T follicular helper cell (primary cell): ENCODE results near the gene SHANK1.
"Not testable (repeated sequence)": the region's sequence is repeated elsewhere in the genome, so short reads cannot be mapped to it uniquely, and the experiment has no call there.

ENCODE experiments used
- DNase-seq: peaks from one replicate; pipeline ENCODE4 v3.0.0-alpha.2; 2020; ENCODE audit warnings: low read depth
- total RNA-seq, 2 experiments: gene quantifications; one replicate each; lab custom pipeline; 2026; lab: John Stamatoyannopoulos, UW

SHANK1 gene
- total RNA-seq = 0 to 0.12 reads per million in 2 experiments

DNA sequence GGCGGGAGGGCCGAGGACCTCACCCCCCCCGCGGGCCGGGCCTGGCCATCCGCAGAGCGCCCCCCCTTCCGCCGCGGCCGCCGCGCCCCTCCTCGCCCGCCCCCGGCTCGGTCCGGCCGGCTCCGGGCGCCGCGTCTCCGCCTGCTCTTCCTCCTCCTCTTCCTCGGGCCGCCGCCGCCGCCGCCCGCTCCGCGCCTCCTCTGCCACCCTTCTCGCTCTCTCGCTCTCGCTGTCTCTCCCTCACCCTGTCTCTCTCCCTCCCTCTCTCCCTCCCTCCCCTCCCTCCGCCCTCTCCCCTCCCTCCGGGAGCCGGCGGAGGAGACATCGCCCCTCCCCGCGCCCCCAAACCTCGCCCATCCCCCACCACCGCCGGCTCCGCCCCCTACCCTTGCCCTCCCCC is at the start of gene SHANK1:
TSS of gene SHANK1 (minus strand) at position 237 of the 400 bp plus-strand sequence. CDS start 2,883 bp downstream, outside the sequence.
- DNase-seq = no peak

DNA sequence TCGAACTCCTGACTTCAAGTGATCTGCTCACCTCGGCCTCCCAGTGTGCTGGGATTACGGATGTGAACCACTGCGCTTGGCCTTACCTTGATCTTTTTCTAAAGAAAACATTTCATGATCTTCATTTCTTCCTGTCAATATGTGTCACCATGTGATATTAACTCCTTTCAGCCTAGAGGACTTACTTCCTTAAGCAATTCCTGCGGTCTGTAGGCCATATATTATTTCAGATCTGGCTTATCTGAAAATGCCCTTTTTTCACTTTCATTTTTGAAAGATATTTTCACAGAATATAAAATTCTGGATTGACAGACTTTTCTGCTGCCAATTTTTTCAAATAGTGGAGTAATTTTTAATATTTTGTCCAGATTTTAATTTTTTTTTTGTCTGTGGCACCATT is 48.7 kb upstream of the SHANK1 start:
- no peak for DNase-seq

DNA sequence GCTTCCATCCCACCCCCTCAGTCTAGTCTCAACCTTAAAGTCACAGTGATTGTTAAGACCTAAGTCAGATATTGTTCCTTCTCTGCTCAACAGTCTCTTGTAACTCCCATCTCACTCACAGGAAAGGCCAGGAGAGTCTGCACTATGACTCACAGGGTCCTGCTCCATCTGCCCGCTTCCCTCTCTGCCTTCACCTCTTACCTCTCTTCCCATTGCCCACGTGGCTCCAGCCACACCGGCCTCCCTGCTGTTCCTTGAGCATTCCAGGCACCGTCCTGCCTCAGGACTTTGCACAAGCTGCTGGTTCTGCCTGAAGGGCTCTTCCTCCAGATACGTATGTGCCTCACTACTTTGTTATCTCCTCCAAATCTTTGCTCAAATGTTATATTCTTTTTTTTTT is 47.7 kb upstream of the SHANK1 start:
- DNase-seq = not testable (repeated sequence)

DNA sequence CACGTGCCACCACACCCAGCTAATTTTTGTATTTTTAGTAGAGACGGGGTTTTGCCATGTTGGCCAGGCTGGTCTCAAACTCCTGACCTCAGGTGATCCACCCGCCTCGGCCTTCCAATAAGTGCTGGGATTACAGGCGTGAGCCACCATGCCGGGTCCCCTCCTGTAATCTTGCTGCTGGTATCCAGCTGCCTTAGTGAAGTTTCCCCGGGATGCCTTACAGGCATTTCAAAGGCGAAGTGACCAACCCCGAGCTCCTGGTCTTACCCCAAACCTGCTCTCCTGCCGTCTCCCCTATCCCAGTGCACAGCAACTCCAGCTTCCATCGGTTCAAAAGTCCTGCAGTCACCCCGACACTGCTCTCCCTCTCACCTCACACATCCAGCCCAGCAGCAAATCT is 47.1 kb upstream of the SHANK1 start:
- not testable (repeated sequence) for DNase-seq

DNA sequence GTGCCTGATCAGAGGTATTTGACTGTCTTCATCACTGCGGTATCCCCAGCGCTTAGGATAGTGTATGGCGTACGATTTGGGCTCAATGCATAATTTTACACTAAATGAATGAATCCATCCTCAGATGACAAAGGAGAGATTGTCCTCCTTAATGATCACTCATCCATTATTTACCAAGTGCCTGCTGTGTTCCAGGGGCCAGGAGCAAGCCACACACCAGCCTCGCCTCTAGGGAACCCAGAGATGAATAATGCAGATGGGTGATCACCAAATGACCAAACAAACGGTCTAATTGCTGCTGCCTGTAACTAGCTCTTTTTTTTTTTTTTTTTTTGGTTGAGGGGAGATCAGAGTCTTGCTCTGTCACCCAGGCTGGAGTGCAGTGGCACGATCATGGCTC is 44.8 kb upstream of the SHANK1 start:
- no peak for DNase-seq

DNA sequence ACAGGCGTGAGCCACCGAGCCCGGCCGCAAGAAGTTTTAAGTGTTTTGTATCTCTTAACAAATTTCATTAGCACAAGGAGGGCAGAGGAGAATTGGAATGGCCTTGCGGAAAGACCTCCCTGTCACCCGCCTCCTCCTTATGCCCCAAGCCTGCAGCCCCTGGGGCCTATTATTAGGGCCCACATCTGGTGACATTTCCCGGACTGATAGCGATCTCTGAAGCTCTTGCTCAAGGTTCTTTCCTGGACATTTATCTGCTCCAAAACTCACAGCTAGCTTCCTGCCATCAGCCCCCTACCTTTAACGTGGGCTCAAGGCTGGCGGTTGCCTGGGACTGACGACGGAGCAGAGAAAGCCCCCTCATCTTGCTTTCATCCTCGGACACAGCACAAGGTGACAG is 43.9 kb upstream of the SHANK1 start:
- not testable (repeated sequence) for DNase-seq

DNA sequence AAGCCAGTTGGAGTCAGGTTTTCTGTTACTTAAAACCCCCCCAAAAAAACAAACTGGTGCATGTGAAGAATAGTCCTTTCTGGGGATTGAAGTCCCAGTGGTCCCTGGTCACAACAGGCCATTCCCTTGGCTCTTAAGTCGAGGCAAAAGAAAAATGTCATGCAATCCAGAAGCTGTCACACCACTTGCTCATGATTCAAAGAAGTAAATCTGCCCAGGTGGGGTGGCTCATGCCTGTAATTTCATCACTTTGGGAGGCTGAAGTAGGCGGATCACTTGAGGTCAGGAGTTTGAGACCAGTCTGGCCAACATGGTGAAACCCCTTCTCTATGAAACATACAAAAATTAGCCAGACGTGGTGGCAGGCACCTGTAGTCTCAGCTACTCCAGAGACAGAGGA is 41.9 kb upstream of the SHANK1 start:
- DNase-seq = not testable (repeated sequence)

DNA sequence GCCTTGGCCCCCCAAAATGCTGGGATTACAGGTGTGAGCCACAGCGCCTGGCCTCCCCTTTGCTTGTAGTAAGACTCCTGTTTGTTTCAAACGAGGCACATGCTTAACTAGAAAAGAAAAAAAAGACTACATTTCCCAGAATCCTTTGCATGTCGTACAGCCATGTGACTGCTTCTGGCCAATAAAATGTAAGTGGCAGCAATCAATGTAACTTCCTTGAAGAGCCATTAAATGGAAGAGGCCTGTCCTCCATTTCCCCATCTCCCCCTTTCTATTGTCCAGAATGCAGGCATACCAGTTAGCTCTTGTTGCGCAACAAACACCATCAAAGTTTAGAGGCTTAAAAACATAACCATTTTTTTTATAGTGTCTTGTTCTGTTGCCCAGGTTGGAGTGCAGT is 40.3 kb upstream of the SHANK1 start:
- no peak for DNase-seq

DNA sequence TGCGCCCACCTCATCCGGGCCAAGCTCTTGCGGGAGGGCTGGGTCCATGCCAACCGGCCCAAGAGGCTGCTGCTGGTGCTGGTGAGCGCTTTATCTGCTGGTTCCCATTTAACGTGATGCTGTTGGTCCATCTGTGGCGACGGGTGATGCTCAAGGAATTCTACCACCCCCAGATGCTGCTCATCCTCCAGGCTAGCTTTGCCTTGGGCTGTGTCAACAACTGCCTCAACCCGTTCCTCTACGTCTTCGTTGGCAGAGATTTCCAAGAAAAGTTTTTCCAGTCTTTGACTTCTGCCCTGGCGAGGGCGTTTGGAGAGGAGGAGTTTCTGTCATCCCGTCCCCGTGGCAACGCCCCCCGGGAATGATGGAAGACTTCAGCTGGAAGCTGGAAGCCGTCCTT is 39.5 kb upstream of the SHANK1 start:
- not testable (repeated sequence) for DNase-seq

DNA sequence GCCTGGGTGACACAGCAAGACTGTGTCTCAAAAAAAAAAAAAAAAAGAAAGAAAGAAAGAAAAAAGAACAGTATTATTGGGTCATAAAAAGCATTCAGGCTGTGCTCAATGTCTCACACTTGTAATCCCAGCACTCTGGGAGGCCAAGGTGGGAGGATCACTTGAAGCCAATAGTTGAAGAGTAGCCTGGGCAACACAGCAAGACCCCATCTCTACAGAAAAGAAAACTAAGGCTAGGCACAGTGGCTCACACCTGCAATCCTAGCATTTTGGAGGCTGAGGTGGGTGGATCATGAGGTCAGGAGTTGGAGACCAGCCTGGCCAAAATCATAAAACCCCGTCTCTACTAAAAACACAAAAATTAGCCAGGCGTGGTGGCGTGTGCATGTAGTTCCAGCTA is 38.0 kb upstream of the SHANK1 start:
- DNase-seq = not testable (repeated sequence)

DNA sequence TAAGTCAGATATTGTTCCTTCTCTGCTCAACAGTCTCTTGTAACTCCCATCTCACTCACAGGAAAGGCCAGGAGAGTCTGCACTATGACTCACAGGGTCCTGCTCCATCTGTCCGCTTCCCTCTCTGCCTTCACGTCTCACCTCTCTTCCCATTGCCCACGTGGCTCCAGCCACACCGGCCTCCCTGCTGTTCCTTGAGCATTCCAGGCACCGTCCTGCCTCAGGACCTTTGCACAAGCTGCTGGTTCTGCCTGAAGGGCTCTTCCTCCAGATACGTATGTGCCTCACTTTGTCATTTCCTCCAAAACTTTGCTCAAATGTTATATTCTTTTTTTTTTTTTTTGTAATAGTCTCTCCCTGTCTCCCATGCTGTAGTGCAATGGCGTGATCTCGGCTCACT is 36.6 kb upstream of the SHANK1 start:
- DNase-seq = not testable (repeated sequence)

DNA sequence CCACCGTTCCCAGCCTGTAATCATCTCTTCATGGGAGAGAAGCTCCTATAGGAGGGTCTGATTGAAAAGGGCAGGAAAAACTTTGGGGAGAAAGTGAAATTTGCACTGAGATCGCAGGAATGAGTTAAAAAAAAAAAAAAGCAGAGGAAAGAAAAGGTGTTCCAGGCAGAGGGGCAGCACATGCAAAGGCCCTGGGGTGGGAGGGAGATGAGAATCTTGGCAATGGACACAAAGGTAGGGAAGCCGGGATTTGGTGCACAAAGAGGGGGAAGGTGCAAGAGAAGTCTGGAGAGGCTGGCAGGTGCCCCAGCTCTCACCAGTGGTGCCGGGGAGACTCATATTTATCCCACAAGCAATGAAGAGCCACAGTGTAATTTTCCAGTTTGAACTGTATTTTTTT is 34.3 kb upstream of the SHANK1 start:
- DNase-seq = no peak

DNA sequence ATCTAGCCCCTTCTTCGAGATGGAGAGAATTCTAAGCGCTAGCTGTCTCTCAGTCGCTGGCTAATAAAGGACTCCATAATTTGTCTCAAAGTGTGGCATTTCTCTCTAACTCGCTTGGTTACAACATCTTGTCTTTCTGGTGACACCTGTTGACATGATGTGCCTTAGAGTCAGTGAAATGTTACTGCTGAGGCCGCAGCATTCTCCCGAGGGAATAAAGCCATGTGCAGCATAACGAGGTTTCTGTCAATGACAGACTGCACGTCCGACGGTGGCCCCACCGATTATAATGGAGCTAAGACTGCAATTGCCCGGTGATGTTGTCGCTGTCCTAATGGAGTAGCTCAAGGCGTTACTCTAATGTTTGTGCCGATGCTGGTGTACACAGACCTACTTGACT is 30.4 kb upstream of the SHANK1 start:
- DNase-seq = no peak

DNA sequence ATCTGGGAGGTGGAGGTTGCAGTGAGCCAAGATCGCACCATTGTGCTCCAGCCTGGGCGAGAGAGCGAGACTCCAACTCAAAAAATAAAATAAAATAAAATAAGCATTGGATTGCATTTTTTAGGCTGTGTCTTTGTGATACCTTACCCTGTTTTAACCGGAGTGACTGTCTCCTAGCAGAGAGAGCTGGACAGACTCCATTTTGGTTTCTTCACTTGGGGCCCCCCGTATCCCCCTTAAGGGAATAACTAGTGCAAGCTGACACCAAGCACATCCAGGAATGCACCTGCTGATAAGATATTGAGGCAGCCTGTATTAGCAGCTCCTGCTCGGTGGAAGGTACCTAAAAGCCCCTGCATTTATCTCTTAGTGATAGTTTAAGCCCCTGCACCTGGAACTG is 29.9 kb upstream of the SHANK1 start:
- DNase-seq = no peak

DNA sequence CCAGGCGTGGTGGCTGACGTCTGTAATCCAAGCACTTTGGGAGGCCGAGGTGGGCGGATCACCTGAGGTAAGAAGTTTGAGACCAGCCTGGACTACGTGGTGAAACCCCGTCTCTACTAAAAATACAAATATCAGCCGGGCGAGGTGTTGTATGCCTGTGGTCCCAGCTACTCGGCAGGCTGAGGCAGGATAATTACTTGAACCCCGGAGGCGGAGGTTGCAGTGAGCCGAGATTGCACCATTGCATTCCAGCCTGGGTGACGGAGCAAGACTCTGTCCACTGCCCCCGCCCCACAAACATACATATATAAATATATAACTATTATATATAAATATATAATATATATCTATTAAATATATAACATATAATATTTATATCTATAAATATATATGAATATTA is 27.5 kb upstream of the SHANK1 start:
- DNase-seq = not testable (repeated sequence)

DNA sequence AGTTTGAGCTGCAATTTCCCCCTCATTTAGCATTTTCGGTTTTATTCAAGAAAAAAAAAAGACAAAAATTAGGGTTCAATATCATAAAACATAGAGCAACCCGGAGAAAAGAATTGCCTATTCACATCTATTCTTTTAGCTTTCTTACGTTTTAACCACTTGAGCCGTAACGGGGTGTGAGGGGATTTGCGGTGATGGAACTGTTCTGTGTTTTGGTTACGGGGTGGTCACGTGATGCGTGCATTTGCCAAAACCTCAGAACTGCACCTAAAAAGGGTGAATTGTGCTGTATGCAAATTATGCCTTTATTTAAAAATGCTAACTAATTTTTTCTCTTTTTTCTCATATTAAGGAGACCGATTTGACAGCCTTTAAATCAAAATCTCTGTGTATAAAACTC is 25.6 kb upstream of the SHANK1 start:
- DNase-seq = no peak

DNA sequence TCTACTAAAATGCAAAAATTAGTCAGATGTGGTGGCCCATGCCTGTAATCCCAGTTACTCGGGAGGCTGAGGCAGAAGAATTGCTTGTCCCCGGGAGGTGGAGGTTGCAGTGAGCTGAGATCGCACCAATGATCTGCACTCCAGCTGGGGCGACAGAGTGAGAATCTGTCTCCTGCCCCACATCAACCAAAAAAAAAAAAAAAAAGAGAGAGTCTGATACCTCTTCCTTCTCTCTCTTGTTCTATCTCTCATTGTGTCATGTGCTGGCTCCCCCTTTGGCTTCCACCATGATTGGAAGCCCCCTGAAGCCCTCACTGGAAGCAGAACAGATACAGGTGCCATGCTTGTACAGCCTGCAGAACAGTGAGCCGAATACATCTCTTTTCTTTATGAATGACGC is 23.9 kb upstream of the SHANK1 start:
- no peak for DNase-seq

DNA sequence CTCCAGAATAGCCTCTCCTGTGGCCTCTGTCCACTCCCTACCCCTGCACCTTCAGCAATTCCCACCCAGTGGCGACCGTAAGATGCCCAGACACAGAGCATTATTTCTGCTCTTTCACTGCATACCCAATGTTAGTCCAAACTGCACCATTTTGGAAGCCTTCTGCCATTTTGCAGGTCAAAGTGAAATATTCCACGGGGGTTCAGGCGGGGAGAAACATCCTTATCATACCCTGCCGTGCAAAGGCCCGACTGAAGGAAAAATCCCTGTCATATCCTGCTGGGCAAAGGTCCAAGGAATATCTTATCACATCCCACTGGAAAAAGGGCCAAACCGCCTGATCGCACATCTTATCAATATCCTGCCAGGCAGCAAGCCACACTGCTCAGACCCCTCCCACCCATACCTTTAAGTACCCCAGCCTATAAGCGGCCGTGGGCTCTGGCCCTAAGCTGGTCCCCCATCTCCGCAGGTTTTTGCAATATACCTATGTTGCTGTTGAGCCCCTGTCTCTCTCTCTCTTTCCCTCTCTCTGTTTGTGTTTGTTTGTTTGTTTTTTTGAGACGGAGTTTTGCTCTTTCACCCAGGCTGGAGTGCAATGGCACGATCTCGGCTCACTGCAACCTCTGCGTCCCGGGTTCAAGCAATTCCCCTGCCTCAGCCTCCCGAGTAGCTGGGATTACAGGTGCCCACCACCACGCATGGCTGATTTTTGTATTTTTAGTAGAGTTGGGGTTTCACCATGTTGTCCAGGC is 21.8 kb upstream of the SHANK1 start:
- no peak for DNase-seq

DNA sequence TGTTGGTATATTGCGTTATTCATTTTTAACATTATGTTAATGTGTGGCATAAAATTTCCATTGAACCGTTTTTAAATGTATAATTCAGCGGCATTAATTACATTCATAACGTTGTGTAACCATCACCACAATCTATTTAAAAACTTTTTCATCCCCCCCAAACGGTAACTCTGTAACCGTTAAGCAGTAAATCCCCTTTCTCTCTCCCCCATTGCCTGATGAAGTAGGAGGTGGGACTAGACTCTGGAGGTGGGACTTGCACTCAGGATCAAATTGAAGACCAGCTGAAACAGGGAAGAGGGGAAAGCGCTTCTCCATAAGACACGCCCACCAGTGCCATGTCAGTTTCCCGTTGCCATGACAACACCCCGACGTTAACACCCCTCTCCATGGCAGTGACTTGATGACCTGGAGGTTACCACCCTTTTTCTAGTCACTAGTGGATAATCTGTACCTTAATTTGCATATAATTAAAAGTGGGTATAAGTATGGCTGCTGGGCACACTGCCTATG is 20.4 kb upstream of the SHANK1 start:
- no peak for DNase-seq

DNA sequence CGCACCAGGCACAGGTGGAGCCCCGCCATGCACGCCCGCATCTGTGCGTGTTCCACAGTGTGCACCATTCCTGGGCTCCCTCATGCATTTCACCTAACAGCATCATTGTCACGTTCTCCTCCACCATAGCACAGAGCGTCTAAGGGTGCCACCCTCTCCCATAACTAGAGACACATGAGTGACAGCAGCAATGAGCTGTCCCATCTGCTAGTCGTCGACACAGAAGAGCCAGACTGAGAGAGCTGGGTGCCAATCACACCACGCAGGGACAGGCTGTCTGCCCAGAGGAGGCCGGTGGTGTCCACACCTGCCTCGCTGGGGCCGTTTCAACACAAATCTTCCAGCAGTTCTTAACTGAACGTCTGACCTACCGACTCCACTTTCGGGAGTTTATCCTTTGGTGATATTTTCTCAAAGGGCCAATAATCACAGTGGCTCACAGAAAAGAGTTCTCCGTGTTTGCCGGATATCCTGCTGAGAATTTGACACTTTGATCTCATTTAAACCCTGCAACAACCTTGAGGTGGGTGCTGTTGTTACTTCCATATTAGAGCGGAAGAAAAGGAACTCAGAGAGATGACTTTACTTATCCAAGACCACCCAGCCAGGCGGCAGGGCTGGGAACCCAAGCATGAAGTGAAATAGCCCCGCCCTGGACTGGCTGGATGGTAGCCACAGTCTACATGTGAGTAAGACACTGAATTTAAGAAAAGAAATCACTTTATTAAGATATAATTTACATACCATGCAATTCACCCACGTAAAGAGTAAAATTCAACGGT is 19.7 kb upstream of the SHANK1 start:
- no peak for DNase-seq

DNA sequence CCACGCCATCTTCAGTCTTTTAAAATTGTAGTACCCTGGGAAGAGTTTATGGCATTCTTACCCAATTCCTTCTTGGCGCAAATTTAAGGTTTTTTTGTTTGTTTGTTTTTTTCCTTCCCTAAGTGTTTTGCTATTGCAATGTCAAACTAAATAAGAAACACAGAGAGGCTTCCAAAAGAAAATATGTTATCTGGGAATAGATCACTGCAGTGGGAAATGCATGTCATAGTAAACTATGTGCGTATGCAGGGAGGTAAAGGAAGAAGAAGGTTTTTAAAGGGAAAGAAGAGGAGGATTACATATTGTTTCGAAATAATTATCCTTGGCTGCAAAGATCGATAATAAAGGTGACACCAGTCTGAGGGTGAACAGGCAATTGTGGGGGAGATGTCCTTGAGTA is 16.7 kb upstream of the SHANK1 start:
- no peak for DNase-seq

DNA sequence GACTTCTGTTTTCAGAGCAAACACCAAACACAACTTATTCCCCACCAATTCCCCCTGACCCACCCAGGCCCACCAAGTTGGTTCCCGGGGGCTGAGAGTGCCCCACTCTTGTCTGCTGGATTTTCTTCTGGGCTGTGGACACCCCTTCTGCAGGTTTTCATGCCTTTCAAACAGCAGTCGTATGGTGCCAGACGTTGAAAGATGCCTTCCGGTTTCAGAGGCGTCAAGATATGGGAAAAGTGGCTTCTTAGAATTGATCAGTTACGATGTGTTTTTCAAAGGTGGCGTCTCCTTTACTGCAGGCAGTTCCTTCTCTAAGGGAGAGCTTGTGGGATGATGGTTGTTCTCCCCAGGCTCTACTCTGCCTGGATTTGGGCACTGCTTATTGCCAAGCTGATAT is 16.3 kb upstream of the SHANK1 start:
- DNase-seq = no peak

DNA sequence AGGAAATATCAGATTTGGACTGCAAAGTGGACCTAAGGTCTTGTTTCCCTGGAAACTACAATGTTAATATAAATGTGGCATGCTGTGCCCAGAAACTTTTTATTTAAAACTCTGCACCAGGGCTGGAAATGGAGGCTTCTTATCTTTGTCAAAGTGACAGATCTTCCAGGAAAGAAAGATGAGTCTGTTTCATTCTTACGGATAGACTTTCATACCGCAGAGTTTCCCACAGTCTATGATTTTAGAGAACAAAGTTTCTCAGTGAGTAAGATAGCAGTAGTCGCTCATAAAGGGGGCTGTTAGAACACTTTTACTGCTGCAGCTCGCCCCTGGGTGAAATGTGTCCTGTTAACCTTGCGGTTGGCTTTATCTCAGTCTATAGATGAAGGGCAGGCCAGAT is 10.3 kb upstream of the SHANK1 start:
- DNase-seq = no peak
